ENCODE results near the gene UBE2J1. TPM values are rescaled to one million over a fixed set of nuclear protein-coding genes. Genes with fewer than 3 reads are reported as not detected.
A peak's percentile ranks its signal among the peaks of the same experiment; 100 is the strongest.
"Not testable (repeated sequence)": the region's sequence is repeated elsewhere in the genome, so short reads cannot be mapped to it uniquely, and the experiment has no call there.

Gene UBE2J1, protein sequence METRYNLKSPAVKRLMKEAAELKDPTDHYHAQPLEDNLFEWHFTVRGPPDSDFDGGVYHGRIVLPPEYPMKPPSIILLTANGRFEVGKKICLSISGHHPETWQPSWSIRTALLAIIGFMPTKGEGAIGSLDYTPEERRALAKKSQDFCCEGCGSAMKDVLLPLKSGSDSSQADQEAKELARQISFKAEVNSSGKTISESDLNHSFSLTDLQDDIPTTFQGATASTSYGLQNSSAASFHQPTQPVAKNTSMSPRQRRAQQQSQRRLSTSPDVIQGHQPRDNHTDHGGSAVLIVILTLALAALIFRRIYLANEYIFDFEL
- 36.5 and 39.4 TPM in 2 replicates for total RNA-seq (2014; rRNA removed; shearing (Covaris generic))

DNA sequence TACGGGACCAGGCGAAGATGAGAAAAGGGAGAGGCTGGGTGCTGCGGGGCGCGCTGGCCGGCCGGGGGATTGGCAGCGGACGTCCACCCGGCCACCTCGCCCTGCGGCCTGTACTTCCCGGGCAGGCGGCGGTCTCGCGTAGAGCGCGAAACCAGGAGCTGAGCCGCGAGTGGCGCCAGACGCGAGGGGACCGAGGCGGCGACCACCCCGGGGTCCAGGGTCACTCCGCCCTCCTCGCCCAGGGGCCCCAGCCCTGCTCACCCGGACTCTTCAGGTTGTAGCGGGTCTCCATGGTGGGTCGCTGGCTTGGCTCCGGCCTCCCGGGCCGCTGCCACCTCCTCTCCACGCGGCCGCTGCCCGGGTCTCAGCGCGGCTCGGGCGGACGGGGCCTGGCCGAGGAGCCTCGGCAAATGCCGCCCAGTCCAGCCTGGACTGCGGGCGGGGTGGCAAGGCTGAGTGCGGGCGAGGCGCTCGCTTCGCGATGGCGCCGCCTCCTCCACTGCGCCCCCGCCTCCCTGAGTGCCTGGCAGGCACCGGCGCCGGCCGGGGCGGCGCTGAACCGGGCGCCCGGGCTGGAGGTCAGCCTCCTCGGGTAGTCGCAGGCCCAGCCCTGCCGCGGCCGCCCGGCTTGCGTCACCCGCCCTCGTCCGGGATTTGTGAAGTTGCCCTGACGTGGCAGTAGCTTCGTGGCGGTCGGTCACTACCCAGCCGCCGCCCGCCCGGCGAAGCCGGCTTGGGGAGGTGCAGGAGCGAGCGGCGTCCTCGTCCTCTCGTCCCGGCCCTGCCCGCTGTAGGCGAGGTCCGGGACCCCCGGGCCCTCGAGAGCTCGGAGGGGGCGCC lies at the start of gene UBE2J1:
Gene UBE2J1, minus strand, starts transcription at position 445 of the 840 bp plus-strand sequence. Its CDS starts 153 bp downstream, at position 292.
- peak; percentile 62 for DNase-seq (ENCODE audit: low spot score)

DNA sequence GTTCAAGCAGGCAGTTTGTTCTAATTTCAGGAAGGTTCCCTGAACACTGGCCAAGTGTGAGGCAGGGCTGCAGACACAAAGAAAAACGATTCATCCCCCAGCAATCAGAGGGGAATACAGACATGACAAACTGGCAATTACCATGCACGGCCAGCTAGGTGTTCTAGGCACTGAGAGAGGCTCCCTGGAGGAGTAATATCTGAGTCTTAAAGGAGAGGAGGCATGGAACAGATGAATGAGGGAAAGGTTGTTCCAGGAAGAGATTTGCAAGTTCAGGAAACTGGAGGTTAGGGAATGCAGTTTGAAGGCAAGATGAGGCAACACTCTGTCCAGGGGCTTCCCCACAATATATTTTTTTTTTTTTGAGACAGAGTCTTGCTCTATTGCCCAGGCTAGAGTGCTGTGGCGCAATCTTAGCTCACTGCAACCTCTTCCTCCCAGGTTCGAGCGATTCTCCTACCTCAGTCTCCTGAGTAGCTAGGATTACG lies 48.4 kb upstream of the UBE2J1 start:
- DNase-seq (ENCODE audit: low spot score): no peak

DNA sequence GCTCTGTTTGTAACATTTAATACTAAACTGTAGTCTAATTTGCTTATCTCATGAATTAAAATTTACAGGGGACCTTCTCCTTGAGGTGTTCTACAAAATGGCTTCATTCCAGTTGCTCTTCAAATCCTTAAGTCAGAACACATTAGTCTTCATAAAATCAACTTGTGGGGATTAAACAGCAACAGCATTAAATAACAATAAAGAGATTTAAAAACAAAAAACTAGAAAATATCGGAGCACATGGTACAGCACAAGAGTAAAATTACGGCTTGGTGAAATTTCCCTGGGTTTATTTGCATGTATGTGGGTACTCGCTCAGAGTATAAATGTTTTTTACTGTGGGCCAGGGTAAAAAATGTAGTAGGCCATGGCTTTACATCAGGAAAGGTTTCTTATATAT lies 47.5 kb upstream of the UBE2J1 start:
- DNase-seq (ENCODE audit: low spot score): no peak

DNA sequence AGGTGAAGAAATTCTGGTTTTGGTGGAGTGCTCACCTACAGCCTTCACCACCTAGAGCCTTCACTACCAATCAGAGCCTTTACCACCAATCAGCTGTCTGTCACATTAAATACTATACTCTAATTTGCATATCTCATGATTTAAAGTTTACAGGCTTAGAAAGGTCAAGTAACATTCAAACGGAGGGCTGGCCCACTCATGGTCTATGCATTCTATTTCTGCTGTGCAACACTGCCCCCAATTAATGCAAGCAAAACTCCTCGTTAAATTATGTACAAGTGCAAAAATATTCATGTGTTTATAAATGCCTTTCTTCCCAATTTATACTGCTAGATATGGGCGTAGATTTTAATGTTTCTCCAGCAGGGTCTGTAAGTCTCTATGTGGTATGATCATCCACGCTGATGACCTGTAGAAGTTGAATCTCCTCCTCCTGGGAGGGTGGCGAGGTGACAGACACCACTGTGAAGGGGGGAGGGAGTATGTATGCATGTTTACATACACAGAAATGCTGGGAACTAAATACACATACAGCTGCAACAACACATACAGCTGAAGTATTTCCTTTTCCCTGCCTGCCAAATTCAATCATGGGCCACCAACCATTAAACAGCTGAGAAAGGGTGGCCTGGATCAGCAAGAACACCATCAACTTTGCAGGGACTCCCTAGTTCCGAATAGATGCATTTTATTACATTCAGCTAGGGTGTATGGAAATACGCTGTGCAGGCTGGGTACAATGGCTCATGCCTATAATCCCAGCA lies 46.4 kb upstream of the UBE2J1 start:
- no peak for DNase-seq (ENCODE audit: low spot score)

DNA sequence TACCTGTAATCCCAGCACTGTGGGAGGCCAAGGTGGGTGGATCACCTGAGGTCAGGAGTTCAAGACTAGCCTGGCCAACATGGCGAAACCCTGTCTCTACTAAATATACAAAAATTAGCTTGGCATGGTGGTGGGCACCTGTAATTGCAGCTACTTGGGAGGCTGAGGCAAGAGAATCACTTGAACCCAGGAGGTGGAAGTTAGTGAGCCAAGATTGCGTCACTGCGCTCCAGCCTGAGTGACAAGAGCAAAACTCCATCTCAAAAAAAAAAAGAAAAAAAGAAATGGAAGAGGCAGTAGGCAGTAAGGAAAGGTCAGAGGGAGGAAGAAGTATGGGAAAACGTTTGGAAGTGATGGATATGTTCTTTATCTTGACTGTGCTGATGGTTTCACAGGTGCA lies 45.4 kb upstream of the UBE2J1 start:
- DNase-seq (ENCODE audit: low spot score): not testable (repeated sequence)

DNA sequence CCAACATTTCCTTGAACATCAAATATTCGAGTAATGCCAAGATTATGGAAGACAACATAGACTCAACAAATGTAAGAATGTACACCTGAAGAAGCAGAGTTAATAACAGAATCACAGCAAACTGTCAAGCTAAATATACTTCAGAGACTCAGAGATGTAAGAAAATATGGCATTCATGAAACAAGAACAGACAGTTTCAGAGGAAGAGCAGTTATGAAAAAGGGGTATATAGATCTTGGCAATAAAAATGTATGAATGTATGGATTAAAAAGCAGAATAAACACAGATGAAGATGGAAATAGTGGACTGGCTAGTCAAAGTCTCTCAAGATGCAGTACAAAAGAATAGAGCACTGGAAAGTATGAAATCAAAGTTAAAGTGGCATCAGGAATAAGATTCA lies 41.1 kb upstream of the UBE2J1 start:
- DNase-seq (ENCODE audit: low spot score): no peak

DNA sequence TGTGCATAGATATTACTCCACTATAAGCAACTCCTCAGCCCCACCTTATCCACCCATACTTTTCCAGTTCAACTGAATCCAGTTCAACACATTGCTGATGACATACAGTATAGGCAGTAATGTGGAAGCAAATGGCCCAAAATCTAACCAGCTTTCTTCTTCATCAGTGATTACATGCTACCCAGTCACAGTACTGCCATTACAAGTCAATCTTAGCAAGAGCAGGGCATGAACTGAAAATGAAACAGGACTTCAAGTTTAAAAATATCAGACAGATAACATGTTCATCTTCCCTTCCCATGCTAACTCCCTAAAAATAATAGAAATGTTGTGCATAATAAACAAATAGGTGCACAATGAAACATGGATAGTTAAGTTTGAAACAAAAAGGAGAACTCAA lies 40.3 kb upstream of the UBE2J1 start:
- DNase-seq (ENCODE audit: low spot score): no peak

DNA sequence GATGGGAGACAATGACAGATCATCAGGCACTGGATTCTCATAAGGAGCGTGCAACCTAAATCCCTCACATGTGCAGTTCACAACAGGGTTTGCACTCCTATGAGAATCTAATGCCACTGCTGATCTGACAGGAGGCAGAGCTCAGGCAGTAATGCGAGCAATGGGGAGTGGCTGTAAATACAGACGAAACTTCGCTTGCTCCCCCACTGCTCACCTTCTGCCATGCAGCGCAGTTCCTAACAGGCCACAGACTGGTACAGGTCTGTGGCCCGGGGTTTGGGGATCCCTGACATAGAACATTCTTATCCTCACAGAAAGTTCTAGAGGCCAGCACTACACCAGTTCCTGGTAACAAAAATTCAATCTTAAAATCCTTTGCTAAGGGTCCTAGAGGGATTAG lies 36.3 kb upstream of the UBE2J1 start:
- DNase-seq (ENCODE audit: low spot score): no peak

DNA sequence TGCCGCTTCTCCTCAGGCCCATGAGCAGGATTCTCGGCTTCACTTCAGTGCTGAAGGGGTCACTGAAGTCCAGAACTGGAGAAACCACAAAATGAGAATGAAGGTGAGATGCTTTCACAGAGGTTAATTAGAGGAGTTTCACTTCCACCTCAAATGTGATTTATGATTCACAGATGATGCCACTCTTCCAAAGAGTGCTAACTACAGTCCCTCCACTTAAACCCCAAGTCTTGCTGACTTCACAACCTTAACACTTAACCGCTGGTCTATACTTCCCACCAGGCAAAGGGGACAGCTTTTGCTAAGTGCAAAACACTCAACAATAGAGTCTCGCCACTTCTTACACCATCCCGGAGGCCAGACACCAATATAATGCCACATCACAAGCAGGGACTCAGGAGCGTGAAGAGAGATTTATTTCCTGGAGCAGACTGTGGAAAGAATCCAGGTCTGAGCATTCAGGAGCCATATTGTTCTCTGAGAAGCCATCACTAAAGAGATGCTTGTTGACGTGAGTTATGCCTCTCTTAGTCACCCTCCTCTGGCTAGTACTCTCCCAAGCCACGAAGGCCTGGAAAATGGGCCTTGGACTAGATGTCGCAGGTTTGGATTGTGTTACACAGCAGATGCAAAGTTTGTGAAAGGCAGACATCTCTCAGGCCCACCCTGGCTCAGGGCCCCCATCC lies 35.1 kb upstream of the UBE2J1 start:
- DNase-seq (ENCODE audit: low spot score): no peak

DNA sequence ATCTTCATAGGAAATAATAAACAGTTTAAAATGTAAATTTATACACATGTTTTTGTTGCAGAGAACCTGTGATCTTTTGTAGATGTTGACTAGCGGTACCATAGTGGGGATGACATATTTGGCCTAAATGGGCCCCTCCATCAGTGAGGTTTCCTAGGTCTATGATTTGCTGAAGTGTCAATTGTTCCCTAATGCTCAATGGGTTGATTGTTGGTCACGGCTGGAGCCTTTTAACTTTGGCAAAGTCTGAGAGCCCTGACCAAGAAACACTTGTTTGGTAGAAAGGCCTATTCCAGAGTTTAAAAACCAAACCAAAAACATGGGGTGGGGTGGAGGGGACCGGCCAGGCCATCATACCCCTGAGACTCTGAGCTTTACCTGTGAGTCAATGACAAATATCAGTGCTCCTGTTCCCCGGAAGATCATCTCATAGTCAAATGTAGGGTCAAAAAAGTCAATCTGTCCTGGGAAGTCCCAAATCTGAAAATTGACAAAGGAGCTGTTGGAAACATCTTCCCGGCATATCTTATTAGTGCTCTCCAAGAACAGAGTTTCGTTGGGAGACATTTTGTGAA lies 34.5 kb upstream of the UBE2J1 start:
- DNase-seq (ENCODE audit: low spot score): no peak

DNA sequence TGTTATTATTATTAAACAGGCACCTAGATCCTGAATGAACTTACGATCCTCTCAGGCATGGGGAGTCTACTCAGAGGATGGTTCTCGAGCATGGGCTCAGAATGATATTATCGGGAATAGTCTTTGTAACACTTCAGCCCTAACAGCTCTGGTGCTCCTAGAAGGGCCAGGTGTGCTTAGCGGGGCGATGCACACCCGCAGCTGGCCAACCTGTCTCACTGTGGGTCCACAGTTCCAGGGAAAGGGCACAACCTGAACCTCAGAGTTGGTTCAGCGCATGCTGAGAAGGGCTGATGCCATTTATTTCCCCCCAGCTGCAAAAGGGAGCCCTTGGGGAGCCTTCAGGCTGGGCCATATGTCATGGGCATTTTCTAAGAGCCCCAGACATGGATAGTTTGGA lies 33.3 kb upstream of the UBE2J1 start:
- DNase-seq (ENCODE audit: low spot score): no peak

DNA sequence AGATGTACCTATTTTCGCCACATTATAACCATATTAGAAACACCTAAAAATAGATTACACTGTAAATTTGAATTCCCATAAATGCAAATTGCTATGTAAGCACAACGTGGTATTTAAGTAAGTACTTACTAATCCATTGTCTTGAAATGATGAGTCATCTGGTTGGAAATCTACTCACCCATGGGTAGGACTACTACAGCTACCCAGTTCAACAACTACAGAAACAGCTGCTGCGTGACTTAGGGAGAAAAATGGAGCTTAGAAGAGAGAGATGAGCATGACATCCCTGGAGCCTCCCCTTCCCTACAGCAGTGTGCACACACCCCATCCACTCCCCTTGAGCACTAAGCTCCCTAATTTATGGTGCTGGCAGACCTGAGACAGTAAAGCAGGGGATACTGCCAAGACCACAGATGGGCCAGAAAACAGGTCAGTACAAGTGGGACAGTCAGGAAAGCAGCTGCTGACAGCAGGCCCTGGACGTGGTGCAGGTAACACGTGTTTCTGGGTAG lies 32.7 kb upstream of the UBE2J1 start:
- peak; percentile 67 for DNase-seq (ENCODE audit: low spot score)

DNA sequence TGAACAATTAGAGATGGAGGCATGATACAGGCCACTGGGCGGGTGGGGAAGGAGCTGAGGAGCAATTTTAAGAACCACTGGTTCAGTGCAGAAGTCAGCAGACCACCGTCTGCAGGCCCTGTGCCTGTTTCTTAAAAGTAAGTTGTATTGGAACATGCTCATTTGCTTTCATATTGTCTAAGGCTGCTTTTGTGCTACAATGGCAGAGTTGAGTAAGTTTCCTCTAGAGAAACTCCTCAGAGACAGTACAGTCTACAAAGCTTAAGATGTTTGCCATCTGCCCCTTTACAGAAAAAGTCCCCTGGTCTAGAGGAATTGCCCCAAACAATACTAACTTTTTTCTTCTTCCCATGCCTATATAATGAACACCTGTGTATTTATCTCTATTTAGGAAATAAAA lies 28.5 kb upstream of the UBE2J1 start:
- DNase-seq (ENCODE audit: low spot score): no peak

DNA sequence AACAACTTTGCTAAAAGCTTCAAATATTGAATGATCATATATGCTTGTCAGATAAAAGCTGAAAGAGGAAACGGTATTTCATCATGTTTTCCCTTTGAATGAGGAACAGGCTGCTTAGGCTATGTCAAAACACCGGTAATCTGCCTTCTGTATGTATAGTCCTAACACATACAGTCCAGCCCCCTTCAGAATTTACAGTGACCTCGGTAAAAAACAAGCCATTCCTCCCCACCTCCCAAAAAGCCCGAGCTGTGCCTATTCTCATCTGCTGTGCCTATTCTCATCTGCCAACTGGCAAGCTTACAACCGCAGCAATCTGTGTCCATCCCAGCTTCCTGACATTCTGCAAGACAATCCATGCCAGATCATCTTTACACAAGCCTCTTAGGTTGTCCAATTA lies 26.8 kb upstream of the UBE2J1 start:
- DNase-seq (ENCODE audit: low spot score): no peak

DNA sequence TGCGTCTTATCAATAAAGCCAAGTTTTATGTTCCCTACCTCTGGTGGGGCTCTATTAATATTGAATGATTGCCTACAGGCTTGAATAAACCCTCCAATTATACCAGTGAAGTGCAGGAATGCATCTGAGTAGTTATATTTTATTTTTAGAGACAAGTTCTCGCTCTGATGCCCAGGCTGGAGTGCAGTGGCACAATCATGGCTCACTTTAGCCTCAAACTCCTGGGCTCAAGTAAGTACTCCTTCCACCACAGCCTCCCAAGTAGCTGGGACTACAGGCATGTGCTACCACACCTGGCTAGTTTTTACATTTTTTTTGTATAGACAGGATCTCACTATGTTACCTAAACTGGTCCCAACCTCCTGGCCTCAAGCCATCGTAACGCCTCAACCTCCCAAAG lies 26.1 kb upstream of the UBE2J1 start:
- DNase-seq (ENCODE audit: low spot score): no peak

DNA sequence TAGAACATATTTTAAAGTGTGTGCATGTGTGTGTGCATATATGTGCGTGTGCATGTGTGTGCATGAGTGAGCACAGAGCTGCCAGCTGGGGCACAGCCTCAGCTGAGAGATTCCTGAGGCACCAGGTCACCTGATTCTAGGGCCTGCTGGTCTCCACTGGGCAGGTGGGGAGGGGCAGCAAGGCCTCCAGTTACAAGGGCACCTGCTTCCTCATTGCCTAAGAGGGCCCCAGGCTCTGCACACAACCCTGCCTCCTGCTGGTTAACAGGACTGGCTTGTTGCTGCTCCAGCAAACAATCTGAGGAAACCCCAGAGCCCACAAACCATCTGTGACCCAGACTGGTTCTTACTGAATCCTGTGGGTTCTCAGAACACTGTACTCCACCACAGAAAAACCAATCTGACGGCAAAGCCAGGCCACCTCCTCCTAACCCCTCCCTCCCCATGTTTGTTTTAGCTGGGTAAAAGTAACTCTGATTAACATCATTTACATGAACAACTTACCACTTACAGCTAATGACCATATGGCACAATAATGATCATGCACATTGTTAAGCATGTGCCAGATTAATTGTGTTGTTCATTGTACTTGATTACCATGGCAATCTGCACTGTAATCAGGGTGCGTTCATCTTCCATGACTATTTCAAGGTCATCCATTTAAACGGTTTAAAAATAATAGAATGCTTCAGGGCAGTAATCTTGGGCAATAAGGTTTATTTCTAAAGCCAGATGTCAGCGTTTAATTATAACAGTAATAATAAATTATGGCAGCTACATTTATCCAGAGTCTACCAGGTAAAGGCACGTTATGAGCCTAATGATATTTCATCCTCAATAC lies 23.1 kb upstream of the UBE2J1 start:
- DNase-seq (ENCODE audit: low spot score): peak; percentile 34

DNA sequence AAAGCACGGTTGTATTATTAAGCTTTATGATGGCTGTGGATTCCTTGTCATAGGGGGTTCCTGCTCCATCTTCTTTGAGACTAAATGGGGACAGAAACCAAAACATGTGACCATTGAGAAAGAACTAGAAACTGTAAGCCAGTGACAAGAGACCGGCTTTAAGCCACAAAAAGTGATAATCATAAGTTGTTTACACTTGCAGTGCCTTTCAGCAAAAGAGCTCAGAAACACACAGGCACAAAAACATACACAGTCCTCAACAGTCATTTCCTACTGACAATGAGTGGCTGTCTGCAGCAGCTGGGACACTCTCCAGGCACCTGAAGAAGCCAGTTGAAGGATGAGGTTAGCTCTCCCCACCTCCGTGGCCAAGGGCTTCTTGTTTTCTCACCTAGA lies 20.0 kb upstream of the UBE2J1 start:
- no peak for DNase-seq (ENCODE audit: low spot score)

DNA sequence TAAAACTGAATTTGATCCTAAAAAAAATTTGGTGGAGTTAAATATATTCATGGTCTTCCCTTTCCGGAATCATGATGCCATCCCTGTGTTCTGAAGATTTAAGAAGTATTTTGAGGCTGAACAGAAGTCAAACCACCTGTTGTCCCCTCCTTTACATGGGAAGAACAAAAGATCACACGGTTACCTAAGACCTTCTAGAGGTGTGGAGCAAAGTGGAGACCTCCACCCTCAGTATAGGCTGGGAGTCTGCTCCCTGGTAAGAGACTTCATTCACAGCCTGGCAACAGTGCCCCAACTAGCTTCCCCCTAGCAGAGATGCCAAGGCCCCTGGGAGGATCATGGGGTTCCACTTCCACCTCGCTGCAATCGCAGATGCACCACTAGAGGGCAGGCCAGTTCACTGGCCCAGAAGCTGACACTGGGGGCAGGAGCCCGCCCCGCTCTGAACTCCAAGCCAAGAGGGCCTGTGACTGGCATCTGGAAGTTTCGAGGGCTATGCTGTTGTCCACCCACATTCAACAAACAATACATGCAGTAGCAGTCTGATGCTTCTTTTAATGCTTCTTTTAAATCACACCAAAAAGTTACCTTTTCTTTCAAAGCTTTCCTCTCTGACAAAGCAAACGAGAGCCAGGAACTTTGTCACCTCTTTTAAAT lies 19.5 kb upstream of the UBE2J1 start:
- DNase-seq (ENCODE audit: low spot score): peak; percentile 53

DNA sequence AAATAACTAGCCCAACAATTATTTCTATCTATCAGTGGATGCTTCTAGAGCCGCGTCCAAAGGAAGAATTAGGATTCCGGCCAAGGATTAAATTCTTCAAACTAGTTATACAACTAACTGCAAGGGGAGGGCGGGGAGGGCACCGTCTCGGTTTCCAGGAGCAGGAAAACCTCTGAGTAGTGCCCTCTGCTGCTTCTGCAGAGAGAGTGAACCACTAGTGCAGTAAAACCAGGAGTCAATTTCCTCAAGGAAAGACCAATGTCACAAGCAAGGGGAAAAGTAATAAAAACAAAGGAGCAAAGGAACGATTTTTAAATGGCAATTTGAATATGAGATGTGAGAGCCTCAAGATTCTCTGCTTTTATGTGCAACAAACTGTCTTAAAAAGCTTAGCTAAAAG lies 16.5 kb upstream of the UBE2J1 start:
- DNase-seq (ENCODE audit: low spot score): peak; percentile 38

DNA sequence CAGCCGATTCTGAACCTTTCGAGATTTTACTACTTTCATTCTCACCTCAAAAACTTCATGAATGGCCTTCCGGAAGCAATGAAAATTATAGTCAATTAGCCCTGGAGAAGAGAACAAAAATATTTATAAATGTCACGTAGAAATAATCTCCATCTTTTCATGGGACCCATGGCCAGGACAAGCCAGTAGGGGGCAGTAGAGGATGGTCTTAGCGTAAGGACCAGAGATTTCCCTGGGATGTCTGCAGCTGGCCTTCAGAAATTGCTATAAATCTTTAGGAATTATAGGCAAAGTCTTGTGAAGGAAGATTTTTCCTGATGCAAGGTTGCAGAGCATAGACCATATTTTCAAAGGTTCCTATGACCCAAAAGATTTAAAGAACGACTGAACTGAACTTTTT lies 15.6 kb upstream of the UBE2J1 start:
- DNase-seq (ENCODE audit: low spot score): peak; percentile 40

Data from A172 (cell line).